ENCODE data around the gene ZBTB7B.
"Not testable (repeated sequence)": the region's sequence is repeated elsewhere in the genome, so short reads cannot be mapped to it uniquely, and the experiment has no call there.

The ZBTB7B gene

GRCh38 chr1:154968731-154969130 lies 33.9 kb upstream of the ZBTB7B start:
- DNase-seq (ENCODE audit: low spot score): no peak

GRCh38 chr1:154969246-154969645 lies 33.4 kb upstream of the ZBTB7B start:
- no peak for DNase-seq (ENCODE audit: low spot score)

- DNase-seq (ENCODE audit: low spot score): no peak
Measured at GRCh38 chr1:154969860-154970452, 32.6 kb upstream of the ZBTB7B start.

GRCh38 chr1:154970631-154971340 lies 31.8 kb upstream of the ZBTB7B start, which contains the start of gene SHC1:
Gene SHC1 (minus strand): TSS chr1:154970747. CDS start chr1:154970526, 221 bp downstream.
- peak; percentile 94 for DNase-seq (ENCODE audit: low spot score)

DNA sequence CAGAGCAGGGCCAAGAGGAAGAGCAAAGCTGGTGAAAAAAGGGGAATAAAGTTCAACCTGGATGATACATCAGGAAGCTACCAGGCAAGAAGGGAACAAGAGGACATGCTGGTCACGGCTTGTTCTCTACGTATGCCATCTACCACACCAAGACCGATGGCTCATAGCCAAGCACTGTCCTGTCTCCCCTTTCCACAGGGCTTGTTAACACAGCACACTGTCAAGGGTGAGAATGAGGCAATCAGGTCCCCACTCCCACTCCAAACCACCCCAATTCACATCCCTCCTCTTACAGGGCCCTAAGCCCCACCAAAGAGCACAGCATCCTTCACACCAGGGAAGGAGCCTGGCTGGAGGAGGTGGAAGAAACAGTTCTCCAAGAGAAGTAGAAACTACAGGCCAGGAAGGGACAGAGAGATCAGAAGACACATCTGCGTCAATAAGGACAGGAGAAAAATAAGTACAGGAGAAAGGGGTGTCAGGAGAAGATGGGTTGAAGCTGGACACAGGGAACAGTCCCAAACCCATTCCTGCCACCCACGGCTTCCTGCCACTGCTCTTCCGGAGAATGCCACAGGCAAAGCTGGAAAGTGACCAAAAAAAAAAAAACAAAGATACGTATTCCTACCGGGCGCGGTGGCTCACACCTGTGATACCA lies 31.1 kb upstream of the ZBTB7B start:
- DNase-seq (ENCODE audit: low spot score): peak; percentile 56

- DNase-seq (ENCODE audit: low spot score): no peak
Measured at GRCh38 chr1:154972213-154972516, 30.4 kb upstream of the ZBTB7B start.

- peak; percentile 97 for DNase-seq (ENCODE audit: low spot score)
Measured at GRCh38 chr1:154972517-154973343, 29.9 kb upstream of the ZBTB7B start.

DNA sequence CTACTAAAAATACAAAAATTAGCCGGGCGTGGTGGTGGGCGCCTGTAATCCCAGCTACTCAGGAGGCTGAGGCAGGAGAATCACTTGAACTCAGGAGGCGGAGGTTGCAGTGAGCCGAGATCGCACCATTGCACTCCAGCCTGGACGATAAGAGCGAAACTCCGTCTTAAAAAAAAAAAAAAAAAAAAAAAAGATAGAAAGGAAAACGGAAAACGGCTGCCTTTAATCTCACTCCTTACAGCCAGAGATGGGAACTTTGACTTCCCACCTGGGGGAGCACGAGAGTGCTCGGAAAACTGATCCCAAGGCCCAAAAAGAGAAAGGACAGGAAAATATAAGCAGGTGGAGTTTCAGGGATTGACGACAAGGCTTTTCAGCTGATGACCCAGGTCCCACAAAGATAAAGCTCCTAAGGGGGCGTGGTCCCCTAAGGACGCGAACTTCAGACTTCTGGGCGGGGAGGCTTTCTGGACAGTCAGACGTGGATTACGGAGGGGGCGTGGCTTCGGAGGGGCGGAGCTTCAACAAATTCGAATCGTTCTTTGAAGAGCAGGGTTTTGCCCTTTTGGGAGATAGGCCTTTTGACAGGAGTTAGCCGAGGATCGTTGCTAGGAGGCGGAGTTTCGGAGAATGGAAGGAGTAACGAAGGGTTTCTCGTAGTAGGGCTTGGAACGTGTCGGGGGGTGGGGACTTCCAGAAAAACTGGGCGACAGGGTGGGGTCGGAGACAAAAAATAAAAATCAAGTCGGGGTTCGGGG lies 29.1 kb upstream of the ZBTB7B start:
- DNase-seq (ENCODE audit: low spot score): peak; percentile 97

DNA sequence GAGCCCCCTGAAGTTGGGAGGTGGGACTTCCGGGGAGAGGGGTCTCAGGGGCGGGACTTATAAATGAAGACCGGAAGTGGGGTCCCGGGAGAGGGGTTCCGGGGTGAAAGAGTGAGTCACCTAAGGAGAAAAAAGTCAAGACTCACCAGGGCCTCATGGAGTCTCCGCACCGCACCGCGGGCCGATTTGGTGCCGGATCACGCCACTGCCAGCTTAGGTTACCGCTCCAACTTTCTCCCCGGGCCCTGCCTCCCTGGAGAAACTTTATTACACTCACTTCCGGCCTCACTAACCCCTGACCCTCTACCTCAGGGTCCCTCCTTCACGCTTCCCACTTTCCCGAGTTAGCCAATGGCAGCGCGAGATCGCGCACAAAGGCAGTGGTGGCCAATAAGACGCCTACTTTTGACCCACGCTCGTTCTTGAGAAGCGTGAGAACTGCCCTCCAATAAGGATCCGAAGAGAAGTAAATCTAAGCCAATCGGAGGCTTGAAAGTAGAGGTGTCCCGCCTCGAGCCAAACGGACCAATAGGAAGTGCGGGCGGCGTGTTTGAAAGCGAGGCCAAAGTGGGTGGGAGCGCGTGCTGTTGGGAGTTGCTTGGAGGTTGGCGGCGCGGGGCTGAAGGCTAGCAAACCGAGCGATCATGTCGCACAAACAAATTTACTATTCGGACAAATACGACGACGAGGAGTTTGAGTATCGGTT lies 28.3 kb upstream of the ZBTB7B start, which contains the start of gene CKS1B:
Gene CKS1B, plus strand, starts transcription at position 580 of the 706 bp plus-strand sequence. Its CDS starts 65 bp downstream, at position 645.
- DNase-seq (ENCODE audit: low spot score): peak; percentile 100

- peak; percentile 98 for DNase-seq (ENCODE audit: low spot score)
Measured at GRCh38 chr1:154974808-154975408, 27.7 kb upstream of the ZBTB7B start.

GRCh38 chr1:154975409-154976059 lies 27.1 kb upstream of the ZBTB7B start:
- peak; percentile 42 for DNase-seq (ENCODE audit: low spot score)

DNA sequence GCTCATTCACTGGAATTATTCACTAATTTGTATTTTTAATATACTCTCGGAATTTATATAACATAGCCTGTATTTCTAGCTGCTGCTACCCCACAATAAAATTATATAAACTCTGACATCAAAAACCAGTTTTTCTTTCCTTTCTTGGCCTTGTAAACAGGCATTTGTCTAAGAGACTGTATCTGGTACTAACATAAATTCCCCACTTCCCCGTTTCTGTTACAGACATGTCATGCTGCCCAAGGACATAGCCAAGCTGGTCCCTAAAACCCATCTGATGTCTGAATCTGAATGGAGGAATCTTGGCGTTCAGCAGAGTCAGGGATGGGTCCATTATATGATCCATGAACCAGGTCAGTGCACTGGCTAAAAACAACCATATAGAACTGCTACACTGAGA lies 24.8 kb upstream of the ZBTB7B start:
- DNase-seq (ENCODE audit: low spot score): not testable (repeated sequence)

GRCh38 chr1:154978360-154978759 lies 24.2 kb upstream of the ZBTB7B start:
- no peak for DNase-seq (ENCODE audit: low spot score)

DNA sequence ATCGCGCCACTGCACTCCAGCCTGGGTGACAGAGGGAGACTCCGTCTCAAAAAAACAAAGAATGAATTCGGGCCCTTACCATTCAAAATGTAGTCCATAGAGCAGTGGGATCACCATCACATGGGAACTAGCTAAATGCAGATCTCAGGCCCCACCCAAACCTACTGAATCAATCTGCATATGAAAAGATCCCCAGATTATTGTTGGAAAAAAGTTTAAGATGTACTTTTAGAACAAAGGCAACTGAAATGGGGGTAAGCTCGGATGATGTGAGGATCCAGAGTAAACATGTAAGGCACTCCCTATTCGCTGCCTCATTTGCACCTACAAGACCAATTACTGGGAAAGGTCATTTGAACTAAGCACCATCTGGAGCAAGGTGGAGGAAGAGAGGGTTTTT lies 20.3 kb upstream of the ZBTB7B start:
- DNase-seq (ENCODE audit: low spot score): no peak

GRCh38 chr1:154982897-154983648 lies 19.5 kb upstream of the ZBTB7B start, which contains the start of gene FLAD1:
Gene FLAD1 (plus strand): TSS chr1:154983344. CDS start chr1:154983695, 351 bp downstream.
- DNase-seq (ENCODE audit: low spot score): peak; percentile 98

DNA sequence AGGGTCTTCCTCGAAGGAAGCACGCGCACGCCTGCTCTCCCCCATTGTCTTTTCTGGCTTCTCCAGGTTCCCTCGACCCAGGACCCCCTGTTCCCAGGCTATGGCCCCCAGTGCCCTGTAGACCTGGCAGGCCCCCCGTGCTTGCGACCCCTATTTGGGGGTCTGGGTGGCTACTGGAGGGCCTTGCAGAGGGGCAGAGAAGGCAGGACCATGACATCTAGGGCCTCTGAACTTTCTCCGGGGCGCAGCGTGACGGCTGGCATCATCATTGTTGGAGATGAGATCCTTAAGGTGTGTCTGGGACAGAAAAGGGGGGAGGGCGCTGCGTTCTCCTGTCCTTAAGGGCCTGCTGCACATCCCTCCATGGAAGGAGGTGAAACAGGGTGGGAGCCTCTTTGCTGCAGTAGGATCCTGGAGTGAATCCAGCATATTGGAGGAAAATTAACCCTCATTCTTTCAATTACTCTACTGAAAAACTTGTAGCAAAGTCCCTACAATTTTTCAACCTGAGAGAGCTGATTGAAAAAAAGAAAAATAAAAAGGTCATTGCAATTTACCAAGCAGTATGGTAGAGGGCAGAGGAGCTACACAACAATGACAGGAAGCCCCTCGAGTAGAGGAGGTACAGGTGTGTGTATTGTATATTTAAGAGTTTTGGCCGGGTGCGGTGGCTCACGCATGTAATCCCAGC lies 18.7 kb upstream of the ZBTB7B start:
- no peak for DNase-seq (ENCODE audit: low spot score)

DNA sequence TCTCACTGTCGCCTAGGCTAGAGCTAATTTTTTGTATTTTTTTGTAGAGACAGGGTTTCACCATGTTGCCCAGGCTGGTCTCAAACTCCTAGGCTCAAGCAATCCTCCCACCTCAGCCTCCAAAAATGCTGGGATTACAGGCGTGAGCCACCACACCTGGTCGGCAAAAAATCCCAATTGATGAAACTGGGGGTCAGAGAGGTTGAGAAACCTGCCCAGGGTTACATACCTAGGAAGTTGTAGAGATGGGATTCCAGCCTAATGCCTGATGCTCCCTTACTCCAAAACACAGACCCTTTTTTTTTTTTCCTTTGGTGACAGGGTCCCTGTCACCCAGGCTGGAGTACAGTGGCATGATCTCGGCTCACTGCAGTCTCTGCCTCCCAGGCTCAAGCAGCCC lies 15.9 kb upstream of the ZBTB7B start:
- DNase-seq (ENCODE audit: low spot score): not testable (repeated sequence)

DNA sequence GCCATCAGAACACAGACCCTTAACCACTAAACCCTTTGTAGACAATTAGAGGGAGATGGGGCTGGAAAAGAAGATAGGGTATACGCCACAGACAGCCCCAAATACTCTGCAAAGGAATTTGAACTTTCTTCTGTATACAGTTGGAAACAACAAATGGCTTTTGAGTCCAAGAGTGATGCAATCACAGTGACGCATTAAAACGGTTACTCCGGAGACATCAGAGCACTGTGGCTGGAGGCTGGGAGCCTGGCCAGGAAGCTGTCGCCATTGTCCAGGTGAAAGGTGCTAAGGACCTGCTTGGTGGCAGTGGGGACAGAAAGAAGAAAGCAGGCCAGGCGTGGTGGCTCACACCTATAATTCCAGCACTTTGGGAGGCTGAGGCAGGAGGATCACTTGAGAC lies 15.3 kb upstream of the ZBTB7B start:
- DNase-seq (ENCODE audit: low spot score): no peak
